NCI-H524 (cell line): ENCODE measurements around the gene ADIG.

Experiments used
- DNase-seq, 2 experiments: peaks; one replicate each; lab custom pipeline; 2025; lab: John Stamatoyannopoulos, UW

ADIG gene

GRCh38 chr20:38633577-38634093, 52.6 kb downstream of the ADIG start:
- DNase-seq, result peak; percentile 48 to 60

GRCh38 chr20:38635721-38636288, 54.8 kb downstream of the ADIG start:
- DNase-seq, result peak; percentile 54 to 75
